ENCODE data around the gene H2BK1. TPM values are rescaled to one million over a fixed set of nuclear protein-coding genes. Genes with fewer than 3 reads are reported as not detected.

Gene H2BK1
- total RNA-seq, 2 donors from 2014 or later = not detected

GRCh38 chr7:151212626-151213025, 2.3 kb upstream of the H2BK1 start:
- ATAC-seq (no peak), DNase-seq (no peak)
- intact Hi-C loops (cut with DNase I) = no loop called here

- DNase-seq (no peak), ATAC-seq (no peak)
- intact Hi-C loops (cut with DNase I) = no loop called here
Observed at GRCh38 chr7:151211155-151211772, 976 bp upstream of the H2BK1 start.

GRCh38 chr7:151209588-151209987, 700 bp downstream of the H2BK1 start:
- ATAC-seq = no peak
- intact Hi-C loops (cut with DNase I) = no loop called here
- no peak for DNase-seq

- DNase-seq = no peak
- intact Hi-C loops (cut with DNase I) = no loop called here
- ATAC-seq = no peak
Observed at GRCh38 chr7:151208253-151208862, 1.9 kb downstream of the H2BK1 start.

- intact Hi-C loops (cut with DNase I) = no loop called here
- DNase-seq = no peak
- ATAC-seq = no peak
Observed at GRCh38 chr7:151207804-151208203, 2.5 kb downstream of the H2BK1 start.

- intact Hi-C loops (cut with DNase I) = no loop called here
- ATAC-seq = no peak
- DNase-seq = no peak
Observed at GRCh38 chr7:151207315-151207714, 3.0 kb downstream of the H2BK1 start.

- intact Hi-C loops (cut with DNase I) = no loop called here
- ATAC-seq (no peak), DNase-seq (no peak)
Observed at GRCh38 chr7:151206914-151207313, 3.4 kb downstream of the H2BK1 start.

- intact Hi-C loops (cut with DNase I) = no loop called here
- ATAC-seq = no peak
- DNase-seq = no peak
Observed at GRCh38 chr7:151205730-151206129, 4.6 kb downstream of the H2BK1 start.

- ATAC-seq = no peak
- intact Hi-C loops (cut with DNase I) = no loop called here
- no peak for DNase-seq
Observed at GRCh38 chr7:151204383-151205032, 5.8 kb downstream of the H2BK1 start.

GRCh38 chr7:151202836-151203235, 7.5 kb downstream of the H2BK1 start:
- DNase-seq (no peak), ATAC-seq (no peak)
- intact Hi-C loops (cut with DNase I) = no loop called here

- DNase-seq (no peak), ATAC-seq (no peak)
- intact Hi-C loops (cut with DNase I) = no loop called here
Observed at GRCh38 chr7:151201751-151202150, 8.5 kb downstream of the H2BK1 start.

GRCh38 chr7:151201344-151201743, 8.9 kb downstream of the H2BK1 start:
- intact Hi-C loops (cut with DNase I) = no loop called here
- DNase-seq = no peak
- ATAC-seq = no peak

GRCh38 chr7:151198945-151199848, 11.1 kb downstream of the H2BK1 start:
- DNase-seq (no peak), ATAC-seq (peak in 1 of 2 donors; percentile 63)
- intact Hi-C loops (cut with DNase I) = no loop called here

- intact Hi-C loops (cut with DNase I) = no loop called here
- ATAC-seq (no peak), DNase-seq (no peak)
Observed at GRCh38 chr7:151197932-151198331, 12.4 kb downstream of the H2BK1 start.

- DNase-seq = no peak
- intact Hi-C loops (cut with DNase I) = no loop called here
Observed at GRCh38 chr7:151195616-151196450, 14.5 kb downstream of the H2BK1 start.

GRCh38 chr7:151194188-151194587, 16.1 kb downstream of the H2BK1 start:
- ATAC-seq (no peak), DNase-seq (no peak)
- intact Hi-C loops (cut with DNase I) = no loop called here

More at GRCh38 chr7:151195616-151196450, 14.5 kb downstream of the H2BK1 start:
- ATAC-seq = no peak

- intact Hi-C loops (cut with DNase I) = no loop called here
- no peak for DNase-seq
- no peak for ATAC-seq
Observed at GRCh38 chr7:151193203-151193978, 16.9 kb downstream of the H2BK1 start.

GRCh38 chr7:151192002-151192539, 18.2 kb downstream of the H2BK1 start:
- ATAC-seq (no peak), DNase-seq (no peak)
- intact Hi-C loops (cut with DNase I) = no loop called here
